HG03342 (cell line): Measurements from ENCODE around the gene RALB.

Source experiments
- ATAC-seq: cut with Tn5 transposase; IDR thresholded peaks from one replicate; pipeline ENCODE4 v1.9.1; 2021; ENCODE audit warnings: mild to moderate bottlenecking, moderate library complexity; ENCODE audit not compliant: unreplicated experiment

RALB gene

GRCh38 chr2:120261387-120262006 is 8.8 kb downstream of the RALB start:
- ATAC-seq: peak; percentile 71

- no peak for ATAC-seq
These were observed 9.5 kb downstream of the RALB start for GRCh38 chr2:120262150-120262549.

GRCh38 chr2:120262761-120263428 is 10.2 kb downstream of the RALB start:
- ATAC-seq: no peak

GRCh38 chr2:120265006-120265405 is 12.4 kb downstream of the RALB start:
- no peak for ATAC-seq

GRCh38 chr2:120267348-120267747 is 14.7 kb downstream of the RALB start:
- no peak for ATAC-seq

- no peak for ATAC-seq
These were observed 16.6 kb downstream of the RALB start for GRCh38 chr2:120269076-120269744.

GRCh38 chr2:120269816-120270215 is 17.2 kb downstream of the RALB start:
- ATAC-seq: no peak

GRCh38 chr2:120271711-120272379 is 19.2 kb downstream of the RALB start:
- no peak for ATAC-seq

- no peak for ATAC-seq
These were observed 20.3 kb downstream of the RALB start for GRCh38 chr2:120272763-120273481.

GRCh38 chr2:120275617-120276400 is 23.2 kb downstream of the RALB start:
- ATAC-seq: no peak

- ATAC-seq: no peak
These were observed 25.0 kb downstream of the RALB start for GRCh38 chr2:120277505-120278205.

GRCh38 chr2:120278901-120279300 is 26.2 kb downstream of the RALB start:
- ATAC-seq: no peak

- ATAC-seq: no peak
These were observed 27.1 kb downstream of the RALB start for GRCh38 chr2:120279708-120280107.

GRCh38 chr2:120283649-120284048 is 31.0 kb downstream of the RALB start:
- no peak for ATAC-seq

GRCh38 chr2:120285056-120285455 is 32.4 kb downstream of the RALB start:
- ATAC-seq: no peak

- peak; percentile 99 for ATAC-seq
These were observed 34.7 kb downstream of the RALB start for GRCh38 chr2:120287183-120288015.

- no peak for ATAC-seq
These were observed 35.3 kb downstream of the RALB start for GRCh38 chr2:120288016-120288373.

- no peak for ATAC-seq
These were observed 36.7 kb downstream of the RALB start for GRCh38 chr2:120289221-120289906.
